Endothelial cell of umbilical vein (primary cell): ENCODE data around the gene DPM2. TPM values are rescaled to one million over a fixed set of nuclear protein-coding genes. Genes with fewer than 3 reads are reported as not detected.

Experiments used
- BruUV-seq: library from RNA; stranded (reverse); fragments of 400-500 nt; replicated peaks from 2 replicates; lab custom pipeline; 2021; lab: Mats Ljungman, UMichigan
- CTCF ChIA-PET: fragments of 300-600, 350-600 bp; sonication (Branson Sonifier 250); formaldehyde crosslinking; loops from one replicate; lab custom pipeline; 2021; ENCODE audit warnings: antibody characterized with exemption, inconsistent platforms; lab: Charles Lee
- POLR2A ChIA-PET: fragments of 300-600, 350-600 bp; sonication (Branson Sonifier 250); formaldehyde crosslinking; loops from one replicate; lab custom pipeline; 2021; ENCODE audit warnings: antibody characterized with exemption, inconsistent platforms; lab: Charles Lee
- DNase-seq: peaks from one replicate; pipeline ENCODE4 v3.0.0-alpha.2; 2011; ENCODE audit warnings: low read depth, low spot score
- FAIRE-seq: peaks from 2 replicates; lab custom pipeline; 2011; peaks lifted over from hg19 to GRCh38; lab: Jason Lieb, UNC
- H2AFZ ChIP-seq: 2 replicates; pipeline ENCODE4 v1.6.0; 2012; ENCODE audit warnings: low read depth, low read length, control low read depth, inconsistent platforms
- H3K27ac ChIP-seq: 2 replicates; pipeline ENCODE4 v1.5.1; 2011; ENCODE audit warnings: low read depth, mild to moderate bottlenecking, control low read depth, low read length, moderate library complexity; ENCODE audit not compliant: insufficient read depth
- H3K27me3 ChIP-seq, 2 experiments: 2 replicates each; pipeline versions ENCODE4 v1.6.0 to v1.6.1; 2011; ENCODE audit warnings: low read length in 2 of 2, mixed read lengths in 1 of 2; ENCODE audit not compliant: control insufficient read depth in 2 of 2, insufficient read depth in 2 of 2
- H3K36me3 ChIP-seq, 2 experiments: 2 replicates in 1 of 2; 3 replicates in 1 of 2; pipeline ENCODE4 v1.5.1; 2011; ENCODE audit warnings: low read length in 2 of 2, mild to moderate bottlenecking in 1 of 2, moderate library complexity in 1 of 2; ENCODE audit not compliant: control insufficient read depth in 2 of 2, insufficient read depth in 2 of 2; ENCODE audit errors: extremely low read depth in 1 of 2
- H3K4me1 ChIP-seq: 3 replicates; pipeline ENCODE4 v1.5.1; 2011; ENCODE audit warnings: mild to moderate bottlenecking, low read length; ENCODE audit not compliant: control insufficient read depth, insufficient read depth; ENCODE audit errors: extremely low read depth
- H3K4me2 ChIP-seq: 2 replicates; pipeline ENCODE4 v1.6.1; 2011; ENCODE audit warnings: low read length, control low read depth, mixed read lengths; ENCODE audit not compliant: insufficient read depth
- H3K4me3 ChIP-seq, 3 experiments: fragments of 200-600 bp in 1 of 3; sonication (generic), shearing (Covaris generic) in 1 of 3; replicated peaks in 1 of 3; 2 replicates each; pipeline ENCODE4 v1.5.1; 2011 to 2016; ENCODE audit warnings: control low read depth in 3 of 3, low read length in 3 of 3, mild to moderate bottlenecking in 2 of 3, inconsistent platforms in 1 of 3, low read depth in 1 of 3, moderate library complexity in 1 of 3; ENCODE audit not compliant: insufficient read depth in 1 of 3
- H3K79me2 ChIP-seq: 2 replicates; pipeline ENCODE4 v1.6.0; 2012; ENCODE audit warnings: low read length, inconsistent platforms; ENCODE audit not compliant: control insufficient read depth, insufficient read depth
- H3K9ac ChIP-seq: replicated peaks from 2 replicates; pipeline ENCODE3; 2011; ENCODE audit warnings: low read length, control low read depth; ENCODE audit not compliant: insufficient read depth; ENCODE audit errors: extremely low read depth
- H3K9me1 ChIP-seq: replicated peaks from 3 replicates; pipeline ENCODE4 v1.6.0; 2011; ENCODE audit warnings: mild to moderate bottlenecking, low read length; ENCODE audit not compliant: control insufficient read depth, insufficient read depth; ENCODE audit errors: extremely low read depth
- H3K9me3 ChIP-seq: replicated peaks from 2 replicates; pipeline ENCODE4 v1.5.1; 2012; ENCODE audit warnings: low read length, inconsistent platforms; ENCODE audit not compliant: control insufficient read depth, insufficient read depth
- H4K20me1 ChIP-seq: replicated peaks from 2 replicates; pipeline ENCODE3; 2011; ENCODE audit warnings: mild to moderate bottlenecking, low read length; ENCODE audit not compliant: control insufficient read depth, insufficient read depth; ENCODE audit errors: extremely low read depth
- EZH2 ChIP-seq: IDR thresholded peaks from 2 replicates; pipeline ENCODE4 v1.6.1; 2012; ENCODE audit warnings: borderline replicate concordance, low read depth, mild to moderate bottlenecking, moderate library complexity, low read length, inconsistent platforms; ENCODE audit not compliant: severe bottlenecking
- FOS ChIP-seq: IDR thresholded peaks from 2 replicates; pipeline ENCODE4 v1.6.1; 2011; ENCODE audit warnings: mild to moderate bottlenecking, low read length, moderate library complexity, borderline replicate concordance; ENCODE audit not compliant: insufficient read depth
- GATA2 ChIP-seq: IDR thresholded peaks from 2 replicates; pipeline ENCODE4 v1.7.0; 2011; ENCODE audit warnings: low read depth, mild to moderate bottlenecking, moderate library complexity, mixed read lengths, low read length; ENCODE audit not compliant: insufficient read length, insufficient read depth
- JUN ChIP-seq: IDR thresholded peaks from 2 replicates; pipeline ENCODE4 v1.6.1; 2011; ENCODE audit warnings: borderline replicate concordance, low read depth; ENCODE audit not compliant: insufficient read length, insufficient read depth
- MYC ChIP-seq: IDR thresholded peaks from one replicate; pipeline ENCODE4 v1.6.1; 2011; ENCODE audit warnings: mild to moderate bottlenecking, low read depth, low read length
- POLR2A ChIP-seq: IDR thresholded peaks from 2 replicates; pipeline ENCODE4 v1.6.1; 2012; ENCODE audit warnings: low read depth, mild to moderate bottlenecking, control low read depth, low read length
- POLR2AphosphoS5 ChIP-seq: IDR thresholded peaks from 2 replicates; pipeline ENCODE4 v1.6.1; 2012; ENCODE audit warnings: low read depth, mild to moderate bottlenecking, control low read depth, low read length, moderate library complexity; ENCODE audit not compliant: insufficient read depth
- dilution Hi-C: fragments of 300-500 bp; cut with MboI; formaldehyde crosslinking; loops from one replicate; pipeline ENCODE4 v1.15.0; 2019; ENCODE audit warnings: low sequenced_read_pairs; ENCODE audit not compliant: extremely low pct_ligation_motif_present
- intact Hi-C: fragments of 100-400 bp; cut with micrococcal nuclease; formaldehyde crosslinking; loops from one replicate; pipeline ENCODE4 v1.10.0; 2022
- polyA plus RNA-seq, 4 experiments: library from polyadenylated mRNA; depleted of rRNA in 3 of 4; stranded (reverse) in 3 of 4; unstranded in 1 of 4; fragments of >200 nt; gene quantifications; 2 replicates each; pipeline versions ENCODE4 v1.2.1 to v1.2.3, GENCODE V29; 2011 to 2012; ENCODE audit warnings: missing spikeins in 1 of 4
- total RNA-seq: library from RNA; stranded (reverse); gene quantifications from 2 replicates; pipeline ENCODE4 v1.2.3, GENCODE V29; 2021
- TF ChIP-seq, protein P1 (sequence below): IDR thresholded peaks from 2 replicates; pipeline ENCODE4 v1.6.1; 2011; ENCODE audit not compliant: insufficient read depth, insufficient read length
- TF ChIP-seq, protein P2 (sequence below), 2 donors: IDR thresholded peaks; 1 replicate in 1 of 2; 2 replicates in 1 of 2; pipeline ENCODE4 v1.5.1; 2011; ENCODE audit warnings: low read length in 2 of 2, mild to moderate bottlenecking in 2 of 2, moderate library complexity in 2 of 2, control low read depth in 1 of 2, inconsistent platforms in 1 of 2, low read depth in 1 of 2; ENCODE audit not compliant: insufficient read depth in 1 of 2; ENCODE audit errors: extremely low read depth in 1 of 2

DPM2 gene
- total and polyA plus RNA-seq, 2 donors (not counting 3 experiments of a cell fraction or from before 2014, with no cell fraction given) = 47.9 to 63.9 TPM

DNA sequence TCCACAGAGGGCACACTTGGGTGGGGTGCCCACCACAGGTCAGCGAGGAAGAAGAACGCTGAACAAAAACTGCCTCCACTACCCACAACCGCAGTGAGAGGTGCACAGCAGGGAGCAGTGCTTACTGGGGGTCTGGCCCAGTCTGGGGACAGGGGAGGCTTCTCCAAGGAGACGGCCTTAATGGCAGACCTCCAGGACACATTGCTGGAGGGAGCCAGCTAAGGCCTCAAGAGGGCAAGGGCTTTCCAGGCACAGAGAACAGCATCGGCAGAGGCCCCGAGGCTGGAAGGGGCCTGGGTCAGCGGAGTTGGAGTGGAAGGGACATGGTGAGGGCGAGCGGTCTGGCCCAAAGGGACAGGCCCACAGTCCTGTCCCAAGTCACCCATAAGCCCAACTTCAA is 8.3 kb upstream of the DPM2 start:
- peaks cover 0 to 5% of the 10 kb centered on the region in 2 experiments for H3K36me3 ChIP-seq
- H3K9me1 ChIP-seq = no peaks in the 10 kb centered on the region
- H2AFZ ChIP-seq = no peak overlapping the region
- H3K4me3 ChIP-seq = no peak overlapping the region
- H3K79me2 ChIP-seq = no peaks in the 10 kb centered on the region
- H3K4me1 ChIP-seq = no peaks in the 10 kb centered on the region
- H3K9ac ChIP-seq = no peak overlapping the region
- H3K27me3 ChIP-seq = no peaks in the 10 kb centered on the region
- TF ChIP-seq POLR2A = no peak
- TF ChIP-seq GATA2 = no peak
- TF ChIP-seq EZH2 = no peak
- no peak for TF ChIP-seq MYC
- TF ChIP-seq, protein P1, sequence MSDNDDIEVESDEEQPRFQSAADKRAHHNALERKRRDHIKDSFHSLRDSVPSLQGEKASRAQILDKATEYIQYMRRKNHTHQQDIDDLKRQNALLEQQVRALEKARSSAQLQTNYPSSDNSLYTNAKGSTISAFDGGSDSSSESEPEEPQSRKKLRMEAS = no peak
- no peak for TF ChIP-seq JUN
- no peak for TF ChIP-seq POLR2AphosphoS5
- TF ChIP-seq, protein P2, sequence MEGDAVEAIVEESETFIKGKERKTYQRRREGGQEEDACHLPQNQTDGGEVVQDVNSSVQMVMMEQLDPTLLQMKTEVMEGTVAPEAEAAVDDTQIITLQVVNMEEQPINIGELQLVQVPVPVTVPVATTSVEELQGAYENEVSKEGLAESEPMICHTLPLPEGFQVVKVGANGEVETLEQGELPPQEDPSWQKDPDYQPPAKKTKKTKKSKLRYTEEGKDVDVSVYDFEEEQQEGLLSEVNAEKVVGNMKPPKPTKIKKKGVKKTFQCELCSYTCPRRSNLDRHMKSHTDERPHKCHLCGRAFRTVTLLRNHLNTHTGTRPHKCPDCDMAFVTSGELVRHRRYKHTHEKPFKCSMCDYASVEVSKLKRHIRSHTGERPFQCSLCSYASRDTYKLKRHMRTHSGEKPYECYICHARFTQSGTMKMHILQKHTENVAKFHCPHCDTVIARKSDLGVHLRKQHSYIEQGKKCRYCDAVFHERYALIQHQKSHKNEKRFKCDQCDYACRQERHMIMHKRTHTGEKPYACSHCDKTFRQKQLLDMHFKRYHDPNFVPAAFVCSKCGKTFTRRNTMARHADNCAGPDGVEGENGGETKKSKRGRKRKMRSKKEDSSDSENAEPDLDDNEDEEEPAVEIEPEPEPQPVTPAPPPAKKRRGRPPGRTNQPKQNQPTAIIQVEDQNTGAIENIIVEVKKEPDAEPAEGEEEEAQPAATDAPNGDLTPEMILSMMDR (IDR thresholded peaks at IDR 0.05; ENCODE audit: extremely low read depth in 1 of 2, insufficient read depth in 1 of 2, low read depth in 1 of 2, low read length in 2 of 2) = no peak
- no peak for TF ChIP-seq FOS
- no peaks in the 10 kb centered on the region for H4K20me1 ChIP-seq
- no peaks in the 10 kb centered on the region for H3K9me3 ChIP-seq
- no TSS peak for BruUV-seq
- dilution Hi-C loops = no loop called here
- DNase-seq (no peak), FAIRE-seq (no peak)
- no peak overlapping the region for H3K4me2 ChIP-seq
- no peak overlapping the region for H3K27ac ChIP-seq
- ChIA-PET POLR2A (no interaction called here), CTCF (interaction anchor here (6.1 to 6.5 kb wide), 2 partner anchors 33 to 92 kb away, joined by 71 to 203 read pairs; partner anchors contain the start of gene EEIG1)
- intact Hi-C loops = no loop called here
